ENCODE measurements around the gene CSNK1G2.

- no peak for TF ChIP-seq MTA3 (CRISPR knock-in tag; IDR thresholded peaks at IDR 0.05)
- TF ChIP-seq ESRRA (CRISPR knock-in tag; IDR thresholded peaks at IDR 0.05; ENCODE audit: low read depth) = no peak
- TF ChIP-seq RNF2 (conservative IDR thresholded peaks at IDR 0.05; ENCODE audit: low read depth) = no peak
- TF ChIP-seq ZNF121 (CRISPR knock-in tag; IDR thresholded peaks at IDR 0.05) = no peak
- no peak for TF ChIP-seq BHLHE40 (IDR thresholded peaks at IDR 0.05; ENCODE audit: low read length)
- TF ChIP-seq CTCF (CRISPR knock-in tag; IDR thresholded peaks at IDR 0.05) = no peak
- TF ChIP-seq POLR2A (IDR thresholded peaks at IDR 0.05; ENCODE audit: insufficient read depth in 1 of 2, low read depth in 2 of 2, low read length in 2 of 2) = no peak
- TF ChIP-seq ELF1 (CRISPR knock-in tag; IDR thresholded peaks at IDR 0.05) = no peak
- TF ChIP-seq KDM3A (CRISPR knock-in tag; IDR thresholded peaks at IDR 0.05; ENCODE audit: low read depth) = no peak
- no peak for TF ChIP-seq TARDBP (CRISPR knock-in tag; IDR thresholded peaks at IDR 0.05)
These were observed 32.7 kb upstream of the CSNK1G2 start for GRCh38 chr19:1908364-1908678.
